ENCODE results near the gene CACHD1. TPM values are rescaled to one million over a fixed set of nuclear protein-coding genes. Genes with fewer than 3 reads are reported as not detected.

CACHD1 gene
- total RNA-seq, 1 donor from 2014 or later: 12.1 TPM

DNA sequence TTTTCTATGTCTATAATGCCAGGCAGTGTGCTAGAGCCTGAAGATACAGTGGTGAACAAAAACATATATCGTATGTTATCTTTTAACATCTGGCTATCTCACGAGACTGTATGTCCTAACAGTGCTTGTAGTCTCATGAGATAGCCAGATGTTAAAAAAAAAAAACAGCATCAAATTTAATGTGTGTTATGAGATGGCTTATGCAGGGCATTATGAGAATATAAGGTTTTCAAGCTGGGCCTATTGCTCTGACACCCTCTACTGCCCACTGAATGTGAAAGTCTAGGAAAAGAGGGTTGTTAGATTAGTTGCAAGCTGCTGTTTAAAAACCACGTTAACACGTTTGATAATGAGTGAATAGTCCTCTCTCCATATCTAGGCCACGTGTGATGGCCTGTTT lies 109.8 kb downstream of the CACHD1 start:
- H3K27me3 ChIP-seq (ENCODE audit: control insufficient read depth, insufficient read depth, low read length): no peaks in the 10 kb centered on the region
- no peaks in the 10 kb centered on the region for H3K36me3 ChIP-seq (ENCODE audit: control insufficient read depth, insufficient read depth, low read length)
- DNase-seq (ENCODE audit: low read depth): no peak
- H3K4me3 ChIP-seq (ENCODE audit: low read depth, low read length): no peak overlapping the region
- no peak for TF ChIP-seq CTCF (IDR thresholded peaks at IDR 0.05; ENCODE audit: insufficient read depth, low read length, poor library complexity, severe bottlenecking)

GRCh38 chr1:64581135-64581842 lies 111.4 kb downstream of the CACHD1 start:
- TF ChIP-seq CTCF (IDR thresholded peaks at IDR 0.05; ENCODE audit: insufficient read depth, low read length, poor library complexity, severe bottlenecking): no peak
- DNase-seq (ENCODE audit: low read depth): no peak
- H3K4me3 ChIP-seq (ENCODE audit: low read depth, low read length): no peak overlapping the region

DNA sequence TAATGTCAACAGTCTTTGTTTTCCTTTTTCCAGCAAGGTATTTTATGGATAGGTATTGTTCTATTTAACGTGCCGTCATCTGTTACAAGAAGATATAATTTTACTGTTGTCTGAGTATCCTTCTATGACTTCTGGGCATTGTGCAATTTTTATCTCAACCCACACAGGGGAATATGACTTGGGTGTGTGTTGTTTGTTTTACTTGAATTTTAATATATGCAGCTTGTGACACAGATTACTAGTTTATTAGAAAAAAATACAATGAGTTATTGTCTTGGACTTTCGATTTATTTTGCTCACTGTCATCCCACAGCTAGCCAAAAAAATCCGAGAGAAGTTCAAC lies 111.9 kb downstream of the CACHD1 start:
- TF ChIP-seq CTCF (IDR thresholded peaks at IDR 0.05; ENCODE audit: insufficient read depth, low read length, poor library complexity, severe bottlenecking): no peak
- H3K27me3 ChIP-seq (ENCODE audit: control insufficient read depth, insufficient read depth, low read length): no peaks in the 10 kb centered on the region
- DNase-seq (ENCODE audit: low read depth): no peak
- no peaks in the 10 kb centered on the region for H3K36me3 ChIP-seq (ENCODE audit: control insufficient read depth, insufficient read depth, low read length)
- H3K4me3 ChIP-seq (ENCODE audit: low read depth, low read length): no peak overlapping the region

More at GRCh38 chr1:64581135-64581842, 111.4 kb downstream of the CACHD1 start:
- Histone ChIP-seq H3K36me3 (ENCODE audit: control insufficient read depth, insufficient read depth, low read length) (no peaks in the 10 kb centered on the region), H3K27me3 (ENCODE audit: control insufficient read depth, insufficient read depth, low read length) (no peaks in the 10 kb centered on the region)

DNA sequence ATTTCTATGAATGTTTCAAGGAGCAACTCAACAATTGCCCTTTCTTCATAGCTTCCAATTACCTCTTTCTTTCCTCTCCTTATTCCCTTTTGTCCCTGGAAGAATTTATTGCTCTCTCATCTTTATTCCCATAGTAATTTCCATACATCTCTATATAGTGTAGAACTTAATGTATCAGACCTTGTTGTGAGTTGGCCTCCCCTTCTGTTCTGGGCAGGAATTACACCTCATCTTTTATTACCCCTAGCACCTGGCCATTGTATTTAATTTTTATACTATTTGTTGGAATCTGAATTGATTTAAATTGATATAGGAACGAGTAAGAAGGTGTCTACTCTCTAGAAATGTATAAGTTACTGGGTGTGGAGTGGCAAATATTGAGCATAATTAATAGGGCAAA lies 114.5 kb downstream of the CACHD1 start:
- Histone ChIP-seq H3K27me3 (ENCODE audit: control insufficient read depth, insufficient read depth, low read length) (no peaks in the 10 kb centered on the region), H3K36me3 (ENCODE audit: control insufficient read depth, insufficient read depth, low read length) (no peaks in the 10 kb centered on the region)
- DNase-seq (ENCODE audit: low read depth): no peak

DNA sequence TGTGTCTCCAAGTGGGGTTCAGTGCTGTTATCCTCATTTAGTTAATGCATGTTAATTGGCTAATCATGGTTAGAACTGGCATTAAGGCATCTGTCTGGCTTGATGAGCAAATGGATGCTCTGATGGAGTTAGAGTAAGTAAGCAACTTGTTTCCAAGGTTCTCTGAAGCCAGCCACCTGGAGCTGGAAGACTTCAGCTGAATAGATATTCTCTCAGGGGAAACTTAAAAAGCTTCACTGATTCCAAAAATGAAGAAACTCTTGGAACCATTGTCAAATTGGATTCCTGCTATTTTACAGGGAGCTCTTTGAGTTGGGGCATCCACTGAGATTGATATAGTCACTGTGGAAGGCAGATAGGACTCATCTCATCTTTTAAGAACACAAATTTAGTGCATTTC lies 118.9 kb downstream of the CACHD1 start:
- H3K36me3 ChIP-seq (ENCODE audit: control insufficient read depth, insufficient read depth, low read length): no peaks in the 10 kb centered on the region
- H3K27me3 ChIP-seq (ENCODE audit: control insufficient read depth, insufficient read depth, low read length): no peaks in the 10 kb centered on the region
- DNase-seq (ENCODE audit: low read depth): no peak
- no peak overlapping the region for H3K4me3 ChIP-seq (ENCODE audit: low read depth, low read length)
- no peak for TF ChIP-seq CTCF (IDR thresholded peaks at IDR 0.05; ENCODE audit: insufficient read depth, low read length, poor library complexity, severe bottlenecking)

More for the DNA sequence above, 114.5 kb downstream of the CACHD1 start:
- no peak for TF ChIP-seq CTCF (IDR thresholded peaks at IDR 0.05; ENCODE audit: insufficient read depth, low read length, poor library complexity, severe bottlenecking)
- H3K4me3 ChIP-seq (ENCODE audit: low read depth, low read length): no peak overlapping the region

- DNase-seq (ENCODE audit: low read depth): no peak
- TF ChIP-seq CTCF (IDR thresholded peaks at IDR 0.05; ENCODE audit: insufficient read depth, low read length, poor library complexity, severe bottlenecking): no peak
- no peaks in the 10 kb centered on the region for H3K36me3 ChIP-seq (ENCODE audit: control insufficient read depth, insufficient read depth, low read length)
- H3K27me3 ChIP-seq (ENCODE audit: control insufficient read depth, insufficient read depth, low read length): no peaks in the 10 kb centered on the region
- no peak overlapping the region for H3K4me3 ChIP-seq (ENCODE audit: low read depth, low read length)
Observed at GRCh38 chr1:64590316-64590715, 120.4 kb downstream of the CACHD1 start.

All from kidney epithelial cell (primary cell).